NAMALWA (cell line): ENCODE measurements around the gene RPTOR.
A peak's percentile ranks its signal among the peaks of the same experiment; 100 is the strongest.

Experiments
- DNase-seq: peaks from one replicate; pipeline ENCODE4 v3.0.0-alpha.2; 2015; ENCODE audit warnings: low spot score

The RPTOR gene

GRCh38 chr17:80947200-80947940 lies 402.7 kb downstream of the RPTOR start:
- no peak for DNase-seq

DNA sequence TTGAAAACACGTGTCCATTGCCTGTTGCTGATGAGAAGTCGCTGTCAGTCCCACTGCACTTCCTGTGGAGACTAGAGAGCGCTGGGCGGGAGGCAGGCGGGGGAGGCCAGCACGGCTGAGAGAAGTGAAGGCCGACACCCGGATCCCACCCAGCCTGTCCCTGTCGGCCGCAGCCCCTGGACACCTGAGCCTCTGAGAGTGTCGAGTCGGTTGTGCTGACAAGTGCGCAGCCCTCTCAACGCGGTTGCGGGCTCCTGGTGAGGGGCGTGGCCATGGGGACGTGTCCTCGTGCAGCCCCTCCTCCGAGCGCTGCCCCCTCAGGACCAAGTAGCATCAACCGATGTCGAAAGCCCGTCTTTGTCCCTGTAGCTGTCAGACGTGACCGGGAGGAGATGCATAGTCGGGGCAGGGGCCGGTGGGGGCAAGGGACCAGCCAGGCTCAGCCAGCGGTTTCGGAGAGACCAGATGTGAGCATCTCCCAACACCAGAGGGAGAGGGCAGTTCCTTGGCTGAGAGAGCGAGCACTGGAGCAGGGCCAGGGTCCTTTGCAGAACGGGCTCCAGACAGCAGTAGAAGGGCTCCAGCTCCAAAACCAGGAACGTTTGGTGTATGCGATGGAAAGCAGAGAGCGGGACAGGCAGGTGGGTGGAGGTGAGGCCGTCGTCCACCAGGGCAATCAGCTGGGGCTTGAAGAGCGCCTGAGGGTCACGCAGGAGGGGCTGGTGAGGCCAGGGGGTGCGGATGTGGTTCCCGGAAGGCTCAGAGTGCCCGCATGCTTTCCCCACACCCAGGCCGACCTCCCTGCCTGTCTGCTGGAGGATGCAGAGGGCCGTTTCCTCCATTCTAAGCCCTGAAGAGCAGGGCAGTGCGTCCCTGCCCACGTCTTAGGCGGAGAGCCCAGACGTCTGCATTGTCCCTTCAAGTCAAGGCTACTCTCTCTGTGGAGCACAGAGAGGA lies 403.7 kb downstream of the RPTOR start:
- no peak for DNase-seq

DNA sequence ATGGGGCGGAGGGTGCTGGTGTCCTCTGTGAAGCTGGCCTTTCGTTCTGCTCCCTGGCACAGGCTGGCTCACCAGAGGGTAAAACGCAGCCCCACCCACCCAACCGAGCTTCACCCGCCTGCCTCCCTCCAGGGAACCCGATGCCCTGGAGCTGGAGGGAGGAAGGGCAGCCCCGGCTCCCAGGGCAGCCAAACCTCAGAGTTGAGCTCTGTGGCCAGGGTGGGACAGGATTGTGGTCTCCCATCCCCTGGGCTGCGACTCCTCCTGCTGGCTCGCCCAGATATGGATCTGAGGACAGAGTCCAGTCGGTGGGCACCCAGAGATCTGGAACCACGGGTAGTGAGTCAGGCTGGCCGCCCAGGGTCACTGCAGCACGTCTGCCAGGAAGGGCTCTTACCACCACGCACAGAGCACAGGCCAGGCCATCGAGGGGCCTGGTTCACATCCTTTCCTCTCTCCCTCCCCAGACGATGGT lies 404.4 kb downstream of the RPTOR start:
- no peak for DNase-seq

DNA sequence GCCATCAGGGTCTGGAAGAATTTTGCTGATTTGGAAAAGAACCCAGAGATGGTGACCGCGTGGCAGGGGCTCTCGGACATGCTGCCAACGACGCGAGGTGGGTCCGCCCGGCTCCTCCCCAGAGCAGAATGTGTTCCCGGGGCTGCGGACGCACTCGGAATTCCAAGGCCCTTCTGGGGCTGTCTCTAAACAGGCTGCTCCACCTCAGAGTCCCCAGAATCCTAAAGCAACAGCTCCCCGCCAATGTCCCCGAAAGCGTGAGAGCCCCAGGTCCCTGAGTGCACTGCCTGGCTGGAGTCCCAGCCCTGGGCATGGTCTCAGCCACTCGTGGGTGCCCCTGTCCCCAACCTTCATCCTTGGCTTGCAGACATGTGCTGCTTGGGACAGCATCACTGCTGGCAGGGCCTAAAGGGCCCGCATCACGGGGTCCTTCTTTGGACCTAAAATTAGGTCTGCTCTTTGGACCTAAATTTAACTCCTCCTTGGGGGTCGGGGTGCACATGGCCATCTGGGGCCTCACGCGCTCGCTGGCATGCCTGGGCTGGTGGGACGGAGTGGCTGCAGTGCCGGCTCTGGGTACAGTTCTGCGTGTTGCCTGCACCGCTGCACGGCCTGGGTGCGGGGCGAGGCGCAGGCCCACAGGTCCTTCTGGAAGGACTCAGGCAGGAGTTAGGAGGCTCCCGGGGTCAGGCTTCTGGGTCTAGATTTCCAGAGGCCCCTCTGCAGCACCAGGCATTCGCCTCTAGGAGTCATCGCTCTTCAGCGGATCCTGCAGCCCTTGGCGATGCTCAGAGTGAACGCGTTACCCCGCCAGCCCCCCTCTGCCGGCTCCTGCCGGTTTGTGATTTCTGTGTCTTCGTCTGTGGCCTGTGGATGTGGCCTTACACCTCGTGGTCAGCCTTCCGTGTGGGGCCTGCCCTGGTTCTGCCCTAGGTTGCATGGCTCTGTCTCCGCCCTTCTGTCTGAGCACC lies 405.1 kb downstream of the RPTOR start:
- DNase-seq, result no peak

GRCh38 chr17:80950466-80951120 lies 406.0 kb downstream of the RPTOR start:
- no peak for DNase-seq

- DNase-seq, result no peak
Measured at GRCh38 chr17:80951121-80952090, 406.8 kb downstream of the RPTOR start.

- DNase-seq, result no peak
Measured at GRCh38 chr17:80952291-80952690, 407.7 kb downstream of the RPTOR start.

DNA sequence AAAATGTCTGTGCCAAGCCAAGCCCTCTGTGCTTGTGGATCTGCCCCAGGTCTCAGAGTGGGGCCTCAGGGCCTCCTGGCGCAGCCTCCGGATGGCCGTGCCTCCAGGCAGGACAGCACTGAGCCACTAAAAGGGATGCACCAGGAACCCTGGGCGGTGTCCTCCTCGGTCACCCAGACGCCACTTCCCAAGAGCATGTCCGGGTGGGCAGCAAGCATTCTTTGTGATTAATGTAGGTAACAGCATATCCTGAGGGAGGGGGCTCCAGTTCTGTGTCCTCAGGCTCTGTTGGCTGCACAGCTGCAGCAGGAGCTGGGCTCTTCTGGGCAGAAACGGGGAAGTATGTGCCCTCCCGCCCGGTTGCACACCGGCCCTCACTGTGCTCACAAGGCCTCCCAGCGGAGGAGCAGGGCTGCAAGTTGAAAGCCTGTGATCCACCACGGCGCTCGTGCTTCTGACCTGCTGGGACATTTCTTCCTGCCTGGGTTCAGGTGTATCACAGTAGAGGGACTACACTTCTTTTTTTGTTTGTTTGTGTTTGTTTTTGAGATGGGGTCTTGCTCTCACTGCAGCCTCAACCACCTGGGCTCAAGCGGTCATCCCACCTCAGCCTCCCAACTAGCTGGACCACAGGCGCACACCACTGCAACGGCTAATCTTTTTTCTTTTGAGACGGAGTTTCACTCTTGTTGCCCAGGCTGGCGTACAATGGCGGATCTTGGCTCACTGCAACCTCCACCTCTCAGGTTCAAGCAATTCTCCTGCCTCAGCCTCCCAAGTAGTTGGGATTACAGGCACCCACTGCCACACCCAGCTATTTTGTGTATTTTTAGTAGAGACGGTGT lies 409.1 kb downstream of the RPTOR start:
- DNase-seq, result no peak

GRCh38 chr17:80955078-80955477 lies 410.4 kb downstream of the RPTOR start:
- no peak for DNase-seq

DNA sequence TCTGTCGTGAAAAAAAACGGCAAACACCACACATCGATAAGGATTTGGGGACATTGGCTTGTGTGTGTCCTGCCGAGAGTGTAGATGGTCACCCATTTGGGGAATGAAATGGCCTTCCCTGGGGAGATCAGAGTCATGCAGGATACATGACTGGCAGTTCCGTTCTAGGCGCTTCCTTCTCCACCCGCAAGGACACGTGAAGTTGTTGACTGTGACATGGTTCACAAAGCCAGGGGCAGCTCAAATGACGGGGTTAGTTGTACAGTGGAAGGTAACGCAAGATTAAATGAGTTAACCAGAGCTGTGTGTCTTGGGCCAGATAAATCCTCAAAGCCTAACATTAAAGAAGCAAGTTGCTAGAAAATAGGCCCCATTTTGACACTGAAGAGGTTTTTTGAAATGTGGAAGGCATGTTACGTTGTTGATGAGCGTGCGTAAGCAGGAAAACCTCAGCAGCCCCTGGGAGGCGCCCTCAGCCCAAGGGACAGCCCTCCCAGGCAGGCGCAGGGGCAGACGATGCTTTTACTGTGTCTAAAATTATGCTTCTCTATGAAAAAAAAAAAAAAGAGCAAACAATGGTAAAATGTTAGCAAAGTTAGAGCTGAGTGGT lies 411.1 kb downstream of the RPTOR start:
- DNase-seq, result peak; percentile 65

DNA sequence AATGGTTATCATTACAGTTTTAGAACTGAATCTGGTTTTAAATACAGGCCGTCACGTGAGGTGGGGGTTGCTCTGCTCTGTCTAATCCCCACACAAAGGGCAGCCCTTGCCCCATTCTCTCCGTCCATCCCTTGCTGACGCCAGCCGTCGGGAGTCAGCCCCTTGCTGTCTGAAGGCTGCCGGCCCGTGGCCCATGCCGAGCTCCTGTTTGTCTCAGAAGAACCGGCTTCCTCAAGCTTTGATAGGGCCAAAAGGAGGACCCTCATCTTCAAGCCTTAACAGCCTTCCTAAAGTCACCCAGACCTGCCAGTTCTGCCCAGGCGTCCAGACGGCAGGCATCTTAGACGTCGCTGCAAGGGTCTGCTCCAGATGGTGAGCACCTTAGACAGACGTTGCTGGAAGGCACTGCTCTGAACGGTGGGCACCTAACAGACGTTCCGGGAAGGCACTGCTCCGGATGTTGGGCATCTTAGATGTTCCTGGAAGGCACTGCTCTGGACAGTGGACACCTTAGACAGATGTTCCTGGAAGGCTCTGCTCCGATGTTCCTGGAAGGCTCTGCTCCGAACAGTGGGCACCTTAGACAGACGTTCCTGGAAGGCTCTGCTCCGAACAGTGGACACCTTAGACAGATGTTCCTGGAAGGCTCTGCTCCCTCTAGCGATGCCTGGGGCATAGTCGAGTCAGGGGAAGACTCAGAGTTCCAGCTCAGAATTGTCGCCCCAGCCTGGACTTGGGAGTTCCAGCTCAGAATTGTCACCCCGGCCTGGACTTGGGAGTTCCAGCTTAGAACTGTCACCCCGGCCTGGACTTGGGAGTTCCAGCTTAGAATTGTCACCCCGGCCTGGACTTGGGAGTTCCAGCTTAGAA lies 411.9 kb downstream of the RPTOR start:
- no peak for DNase-seq

- DNase-seq, result no peak
Measured at GRCh38 chr17:80957461-80957941, 412.9 kb downstream of the RPTOR start.

- DNase-seq, result no peak
Measured at GRCh38 chr17:80959330-80960036, 414.8 kb downstream of the RPTOR start.

GRCh38 chr17:80960037-80960796 lies 415.6 kb downstream of the RPTOR start:
- DNase-seq, result no peak

GRCh38 chr17:80960797-80961452 lies 416.3 kb downstream of the RPTOR start:
- no peak for DNase-seq
